Measurements from ENCODE around the gene TMEM9B. TPM values are rescaled to one million over a fixed set of nuclear protein-coding genes. Genes with fewer than 3 reads are reported as not detected.
A peak's percentile ranks its signal among the peaks of the same experiment; 100 is the strongest.

Gene TMEM9B
- polyA plus RNA-seq, 1 donor: 67.4 TPM

GRCh38 chr11:8932564-8933180, 31.6 kb downstream of the TMEM9B start, which contains the start of gene C11orf16:
Gene C11orf16 (minus strand): TSS chr11:8932947. CDS start chr11:8932308, 639 bp downstream.
- Histone ChIP-seq H3K4me1 (ENCODE audit: control insufficient read depth, insufficient read depth, low read length) (peaks cover 3% of the 10 kb centered on the region), H3K9me3 (ENCODE audit: control insufficient read depth, low read depth, low read length) (no peaks in the 10 kb centered on the region), H3K27me3 (ENCODE audit: control insufficient read depth, insufficient read depth, low read length) (no peaks in the 10 kb centered on the region), H3K4me3 (ENCODE audit: low read length) (no peak within 1 kb of the TSS), H3K36me3 (ENCODE audit: control insufficient read depth, insufficient read depth, low read length) (no peaks in the 10 kb centered on the region), H3K27ac (ENCODE audit: low read length) (no peak within 1 kb of the TSS)
- WGBS (ENCODE audit: insufficient coverage, low lambda C conversion rate): no CpG with 5 or more reads among the region's 12 CpGs
- DNase-seq: no peak

GRCh38 chr11:8930456-8931175, 33.6 kb downstream of the TMEM9B start:
- Histone ChIP-seq H3K36me3 (ENCODE audit: control insufficient read depth, insufficient read depth, low read length) (peaks cover 2% of the 10 kb centered on the region), H3K27me3 (ENCODE audit: control insufficient read depth, insufficient read depth, low read length) (no peaks in the 10 kb centered on the region), H3K4me3 (ENCODE audit: low read length) (no peak overlapping the region), H3K27ac (ENCODE audit: low read length) (no peak overlapping the region), H3K9me3 (ENCODE audit: control insufficient read depth, low read depth, low read length) (no peaks in the 10 kb centered on the region), H3K4me1 (ENCODE audit: control insufficient read depth, insufficient read depth, low read length) (peaks cover 3% of the 10 kb centered on the region)
- 100% methylated on average over 1 of the region's 12 CpGs for WGBS (ENCODE audit: insufficient coverage, low lambda C conversion rate)
- DNase-seq: no peak

- Histone ChIP-seq H3K4me1 (ENCODE audit: control insufficient read depth, insufficient read depth, low read length) (no peaks in the 10 kb centered on the region), H3K4me3 (ENCODE audit: low read length) (no peak overlapping the region), H3K27ac (ENCODE audit: low read length) (no peak overlapping the region), H3K9me3 (ENCODE audit: control insufficient read depth, low read depth, low read length) (no peaks in the 10 kb centered on the region), H3K36me3 (ENCODE audit: control insufficient read depth, insufficient read depth, low read length) (peaks cover 2% of the 10 kb centered on the region), H3K27me3 (ENCODE audit: control insufficient read depth, insufficient read depth, low read length) (no peaks in the 10 kb centered on the region)
- WGBS (ENCODE audit: insufficient coverage, low lambda C conversion rate): 92% methylated on average over 2 of the region's 9 CpGs
- no peak for DNase-seq
Measured at GRCh38 chr11:8928981-8929615, 35.1 kb downstream of the TMEM9B start.

- no peaks in the 10 kb centered on the region for H3K9me3 ChIP-seq (ENCODE audit: control insufficient read depth, low read depth, low read length)
- no peak overlapping the region for H3K27ac ChIP-seq (ENCODE audit: low read length)
- H3K4me3 ChIP-seq (ENCODE audit: low read length): no peak overlapping the region
- DNase-seq: no peak
- H3K4me1 ChIP-seq (ENCODE audit: control insufficient read depth, insufficient read depth, low read length): no peaks in the 10 kb centered on the region
- WGBS (ENCODE audit: insufficient coverage, low lambda C conversion rate): no CpG with 5 or more reads among the region's 4 CpGs
- H3K27me3 ChIP-seq (ENCODE audit: control insufficient read depth, insufficient read depth, low read length): no peaks in the 10 kb centered on the region
- peaks cover 2% of the 10 kb centered on the region for H3K36me3 ChIP-seq (ENCODE audit: control insufficient read depth, insufficient read depth, low read length)
Measured at GRCh38 chr11:8928205-8928604, 36.0 kb downstream of the TMEM9B start.

GRCh38 chr11:8927233-8927632, 37.0 kb downstream of the TMEM9B start:
- DNase-seq: no peak
- Histone ChIP-seq H3K4me1 (ENCODE audit: control insufficient read depth, insufficient read depth, low read length) (no peaks in the 10 kb centered on the region), H3K27ac (ENCODE audit: low read length) (no peak overlapping the region), H3K4me3 (ENCODE audit: low read length) (no peak overlapping the region), H3K9me3 (ENCODE audit: control insufficient read depth, low read depth, low read length) (no peaks in the 10 kb centered on the region), H3K36me3 (ENCODE audit: control insufficient read depth, insufficient read depth, low read length) (peaks cover 9% of the 10 kb centered on the region), H3K27me3 (ENCODE audit: control insufficient read depth, insufficient read depth, low read length) (no peaks in the 10 kb centered on the region)
- WGBS (ENCODE audit: insufficient coverage, low lambda C conversion rate): no CpG with 5 or more reads among the region's 5 CpGs

- Histone ChIP-seq H3K27me3 (ENCODE audit: control insufficient read depth, insufficient read depth, low read length) (no peaks in the 10 kb centered on the region), H3K9me3 (ENCODE audit: control insufficient read depth, low read depth, low read length) (no peaks in the 10 kb centered on the region), H3K27ac (ENCODE audit: low read length) (no peak overlapping the region), H3K4me3 (ENCODE audit: low read length) (no peak overlapping the region), H3K4me1 (ENCODE audit: control insufficient read depth, insufficient read depth, low read length) (no peaks in the 10 kb centered on the region), H3K36me3 (ENCODE audit: control insufficient read depth, insufficient read depth, low read length) (peaks cover 14% of the 10 kb centered on the region)
- DNase-seq: no peak
- WGBS (ENCODE audit: insufficient coverage, low lambda C conversion rate): no CpG with 5 or more reads among the region's 5 CpGs
Measured at GRCh38 chr11:8926236-8926635, 38.0 kb downstream of the TMEM9B start.

GRCh38 chr11:8925711-8926110, 38.5 kb downstream of the TMEM9B start:
- peaks cover 19% of the 10 kb centered on the region for H3K36me3 ChIP-seq (ENCODE audit: control insufficient read depth, insufficient read depth, low read length)
- WGBS (ENCODE audit: insufficient coverage, low lambda C conversion rate): 88% methylated on average over 1 of the region's 5 CpGs

GRCh38 chr11:8922691-8923090, 41.6 kb downstream of the TMEM9B start:
- Histone ChIP-seq H3K4me1 (ENCODE audit: control insufficient read depth, insufficient read depth, low read length) (no peaks in the 10 kb centered on the region), H3K9me3 (ENCODE audit: control insufficient read depth, low read depth, low read length) (no peaks in the 10 kb centered on the region), H3K27me3 (ENCODE audit: control insufficient read depth, insufficient read depth, low read length) (no peaks in the 10 kb centered on the region), H3K27ac (ENCODE audit: low read length) (no peak overlapping the region), H3K36me3 (ENCODE audit: control insufficient read depth, insufficient read depth, low read length) (peaks cover 44% of the 10 kb centered on the region), H3K4me3 (ENCODE audit: low read length) (no peak overlapping the region)
- no peak for DNase-seq
- 90% methylated on average over 2 of the region's 5 CpGs for WGBS (ENCODE audit: insufficient coverage, low lambda C conversion rate)

More at GRCh38 chr11:8925711-8926110, 38.5 kb downstream of the TMEM9B start:
- Histone ChIP-seq H3K27me3 (ENCODE audit: control insufficient read depth, insufficient read depth, low read length) (no peaks in the 10 kb centered on the region), H3K4me3 (ENCODE audit: low read length) (no peak overlapping the region), H3K9me3 (ENCODE audit: control insufficient read depth, low read depth, low read length) (no peaks in the 10 kb centered on the region), H3K27ac (ENCODE audit: low read length) (no peak overlapping the region), H3K4me1 (ENCODE audit: control insufficient read depth, insufficient read depth, low read length) (no peaks in the 10 kb centered on the region)
- no peak for DNase-seq

- peaks cover 46% of the 10 kb centered on the region for H3K36me3 ChIP-seq (ENCODE audit: control insufficient read depth, insufficient read depth, low read length)
- peak overlapping the region; percentile 46 for H3K27ac ChIP-seq (ENCODE audit: low read length)
- H3K9me3 ChIP-seq (ENCODE audit: control insufficient read depth, low read depth, low read length): no peaks in the 10 kb centered on the region
- H3K4me1 ChIP-seq (ENCODE audit: control insufficient read depth, insufficient read depth, low read length): no peaks in the 10 kb centered on the region
- 100% methylated on average over 1 of the region's 5 CpGs for WGBS (ENCODE audit: insufficient coverage, low lambda C conversion rate)
- no peak for DNase-seq
- H3K4me3 ChIP-seq (ENCODE audit: low read length): no peak overlapping the region
- no peaks in the 10 kb centered on the region for H3K27me3 ChIP-seq (ENCODE audit: control insufficient read depth, insufficient read depth, low read length)
Measured at GRCh38 chr11:8917157-8917825, 47.0 kb downstream of the TMEM9B start.

GRCh38 chr11:8914661-8915018, 49.6 kb downstream of the TMEM9B start:
- Histone ChIP-seq H3K4me1 (ENCODE audit: control insufficient read depth, insufficient read depth, low read length) (peaks cover 4% of the 10 kb centered on the region), H3K4me3 (ENCODE audit: low read length) (no peak overlapping the region), H3K27me3 (ENCODE audit: control insufficient read depth, insufficient read depth, low read length) (peaks cover 7% of the 10 kb centered on the region), H3K9me3 (ENCODE audit: control insufficient read depth, low read depth, low read length) (no peaks in the 10 kb centered on the region), H3K27ac (ENCODE audit: low read length) (no peak overlapping the region), H3K36me3 (ENCODE audit: control insufficient read depth, insufficient read depth, low read length) (peaks cover 25% of the 10 kb centered on the region)
- no peak for DNase-seq
- WGBS (ENCODE audit: insufficient coverage, low lambda C conversion rate): no CpG with 5 or more reads among the region's 4 CpGs
